Measurements from ENCODE around the gene RPGR.
A peak's percentile ranks its signal among the peaks of the same experiment; 100 is the strongest.

RPGR gene, protein sequence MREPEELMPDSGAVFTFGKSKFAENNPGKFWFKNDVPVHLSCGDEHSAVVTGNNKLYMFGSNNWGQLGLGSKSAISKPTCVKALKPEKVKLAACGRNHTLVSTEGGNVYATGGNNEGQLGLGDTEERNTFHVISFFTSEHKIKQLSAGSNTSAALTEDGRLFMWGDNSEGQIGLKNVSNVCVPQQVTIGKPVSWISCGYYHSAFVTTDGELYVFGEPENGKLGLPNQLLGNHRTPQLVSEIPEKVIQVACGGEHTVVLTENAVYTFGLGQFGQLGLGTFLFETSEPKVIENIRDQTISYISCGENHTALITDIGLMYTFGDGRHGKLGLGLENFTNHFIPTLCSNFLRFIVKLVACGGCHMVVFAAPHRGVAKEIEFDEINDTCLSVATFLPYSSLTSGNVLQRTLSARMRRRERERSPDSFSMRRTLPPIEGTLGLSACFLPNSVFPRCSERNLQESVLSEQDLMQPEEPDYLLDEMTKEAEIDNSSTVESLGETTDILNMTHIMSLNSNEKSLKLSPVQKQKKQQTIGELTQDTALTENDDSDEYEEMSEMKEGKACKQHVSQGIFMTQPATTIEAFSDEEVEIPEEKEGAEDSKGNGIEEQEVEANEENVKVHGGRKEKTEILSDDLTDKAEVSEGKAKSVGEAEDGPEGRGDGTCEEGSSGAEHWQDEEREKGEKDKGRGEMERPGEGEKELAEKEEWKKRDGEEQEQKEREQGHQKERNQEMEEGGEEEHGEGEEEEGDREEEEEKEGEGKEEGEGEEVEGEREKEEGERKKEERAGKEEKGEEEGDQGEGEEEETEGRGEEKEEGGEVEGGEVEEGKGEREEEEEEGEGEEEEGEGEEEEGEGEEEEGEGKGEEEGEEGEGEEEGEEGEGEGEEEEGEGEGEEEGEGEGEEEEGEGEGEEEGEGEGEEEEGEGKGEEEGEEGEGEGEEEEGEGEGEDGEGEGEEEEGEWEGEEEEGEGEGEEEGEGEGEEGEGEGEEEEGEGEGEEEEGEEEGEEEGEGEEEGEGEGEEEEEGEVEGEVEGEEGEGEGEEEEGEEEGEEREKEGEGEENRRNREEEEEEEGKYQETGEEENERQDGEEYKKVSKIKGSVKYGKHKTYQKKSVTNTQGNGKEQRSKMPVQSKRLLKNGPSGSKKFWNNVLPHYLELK

GRCh38 chrX:38327007-38327774, at the start of gene RPGR:
RPGR (minus strand) TSS chrX:38327509; CDS start chrX:38327367, 142 bp downstream.
- peak; percentile 96 for DNase-seq

- no peak for DNase-seq
Measured at GRCh38 chrX:38376747-38377146, 49.4 kb upstream of the RPGR start.

DNA sequence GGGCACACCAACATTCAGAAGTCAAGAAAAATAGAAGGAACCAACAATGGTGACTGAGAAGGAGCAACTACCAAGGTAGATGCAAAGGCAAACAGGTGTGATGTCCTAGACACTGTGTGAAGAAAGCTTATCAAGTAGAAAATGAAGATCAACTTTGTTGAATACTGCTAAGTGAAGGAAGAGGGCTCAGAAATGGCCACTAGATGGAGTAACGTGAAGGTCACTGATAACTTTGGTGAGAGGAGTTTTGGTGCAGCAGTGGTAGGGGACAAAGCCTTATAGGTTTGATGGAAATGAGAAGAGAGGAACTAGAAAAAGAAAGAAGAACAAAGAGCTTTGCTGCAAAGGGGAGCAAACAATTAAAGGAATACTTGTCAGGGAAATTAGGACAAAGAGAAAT, 48.6 kb upstream of the RPGR start:
- DNase-seq: no peak

DNA sequence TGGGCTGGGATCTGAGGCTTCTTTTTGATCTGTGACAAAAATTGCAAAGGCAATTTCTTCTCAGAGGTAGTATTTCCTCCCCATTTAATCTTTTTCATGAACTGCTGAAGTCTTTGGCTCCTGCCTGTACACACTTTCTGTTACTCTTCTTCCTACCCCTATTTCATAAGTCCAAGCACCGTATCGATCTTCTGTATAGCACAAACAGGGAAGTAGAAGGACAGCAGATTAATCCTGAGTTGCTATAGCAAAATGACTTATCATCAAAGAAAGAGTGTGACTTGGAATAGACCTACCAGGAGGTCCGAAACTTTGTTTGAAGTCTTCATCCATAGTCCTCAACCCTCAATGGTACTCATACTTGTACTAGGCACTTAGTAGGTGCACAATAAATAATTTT, 47.1 kb upstream of the RPGR start:
- no peak for DNase-seq

- DNase-seq: no peak
Measured at GRCh38 chrX:38371641-38372040, 44.3 kb upstream of the RPGR start.

DNA sequence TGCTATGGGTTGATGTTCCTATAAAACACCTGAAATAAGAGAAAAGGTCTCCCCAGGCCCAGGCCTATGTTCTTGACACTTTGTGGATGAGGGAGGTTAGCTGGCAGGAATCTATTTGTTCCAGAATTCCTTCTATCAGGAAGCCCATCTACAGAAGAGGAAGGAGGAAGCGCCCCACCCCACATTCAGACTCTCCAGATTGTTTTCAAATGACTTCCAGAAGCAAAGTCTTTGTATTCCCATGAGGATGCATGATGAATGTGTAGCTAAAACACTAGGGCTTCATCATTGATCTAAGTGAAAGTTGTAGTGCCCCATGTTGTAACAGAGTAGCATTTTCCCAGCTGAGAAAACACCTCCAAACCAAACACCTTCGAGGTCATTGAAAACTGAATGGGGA, 41.5 kb upstream of the RPGR start:
- DNase-seq: no peak

- DNase-seq: no peak
Measured at GRCh38 chrX:38365954-38366353, 38.6 kb upstream of the RPGR start.

DNA sequence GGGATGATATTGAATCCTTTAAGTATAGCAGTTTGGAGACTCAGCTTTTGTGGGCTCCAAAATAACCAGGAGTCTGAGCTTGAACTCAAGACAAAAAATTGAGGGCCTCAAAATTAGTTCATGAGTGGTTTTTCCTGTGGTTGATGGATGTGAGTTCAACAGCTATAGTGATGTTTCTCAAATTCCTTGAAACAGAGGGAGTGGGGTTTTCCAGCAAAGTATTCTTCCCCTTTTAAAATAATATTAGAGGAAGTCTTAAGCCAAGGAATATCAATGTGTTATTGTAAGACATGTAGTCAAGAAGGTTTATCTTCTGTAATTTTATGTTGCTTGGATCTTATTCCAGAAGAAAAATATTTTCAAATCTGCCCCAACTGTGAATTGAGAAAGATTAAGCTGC, 35.7 kb upstream of the RPGR start:
- DNase-seq: no peak

- DNase-seq: no peak
Measured at GRCh38 chrX:38357747-38358673, 30.7 kb upstream of the RPGR start.

- no peak for DNase-seq
Measured at GRCh38 chrX:38356401-38356800, 29.1 kb upstream of the RPGR start.

DNA sequence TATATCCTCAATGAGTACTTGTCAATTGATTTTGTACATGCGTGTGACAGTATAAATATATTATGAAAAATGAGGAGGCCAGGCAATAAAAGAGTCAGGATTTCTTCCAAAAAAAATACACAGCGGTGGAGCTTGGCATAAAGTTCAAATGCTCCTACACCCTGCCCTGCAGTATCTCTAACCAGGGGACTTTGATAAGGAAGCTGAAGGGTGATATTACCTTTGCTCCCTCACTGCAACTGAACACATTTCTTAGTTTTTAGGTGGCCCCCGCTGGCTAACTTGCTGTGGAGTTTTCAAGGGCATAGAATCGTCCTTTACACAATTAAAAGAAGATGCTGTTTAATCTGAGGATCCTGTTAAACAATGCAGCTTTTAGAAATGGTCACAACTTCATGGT, 25.1 kb upstream of the RPGR start, which contains the start of gene OTC:
TSS of gene OTC (plus strand) at position 243 of the 400 bp plus-strand sequence. CDS start at position 336, 93 bp downstream.
- no peak for DNase-seq

- no peak for DNase-seq
Measured at GRCh38 chrX:38351346-38351745, 24.0 kb upstream of the RPGR start.

DNA sequence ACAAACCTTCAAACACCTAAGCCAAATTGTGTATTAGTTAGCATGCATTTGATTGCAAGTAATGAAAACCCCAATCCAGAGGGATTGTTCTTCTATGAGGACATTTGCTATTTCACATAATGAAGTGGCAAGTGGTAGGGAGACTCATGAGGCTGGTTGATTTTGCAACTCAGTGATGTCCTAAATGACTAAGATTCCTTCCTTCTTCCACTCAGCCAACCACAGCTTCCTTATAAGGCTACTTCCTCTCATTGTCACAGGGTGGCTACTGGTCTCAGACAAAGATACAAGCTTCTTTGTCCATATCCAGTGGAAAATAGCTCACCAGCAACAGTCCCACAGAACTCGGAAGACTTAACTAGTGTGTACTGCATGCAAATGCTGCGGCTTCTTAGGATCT, 19.8 kb upstream of the RPGR start:
- no peak for DNase-seq

- no peak for DNase-seq
Measured at GRCh38 chrX:38346150-38346549, 18.8 kb upstream of the RPGR start.

- no peak for DNase-seq
Measured at GRCh38 chrX:38342853-38343778, 15.8 kb upstream of the RPGR start.

GRCh38 chrX:38341442-38341841, 14.1 kb upstream of the RPGR start:
- no peak for DNase-seq

- no peak for DNase-seq
Measured at GRCh38 chrX:38336538-38337240, 9.4 kb upstream of the RPGR start.

DNA sequence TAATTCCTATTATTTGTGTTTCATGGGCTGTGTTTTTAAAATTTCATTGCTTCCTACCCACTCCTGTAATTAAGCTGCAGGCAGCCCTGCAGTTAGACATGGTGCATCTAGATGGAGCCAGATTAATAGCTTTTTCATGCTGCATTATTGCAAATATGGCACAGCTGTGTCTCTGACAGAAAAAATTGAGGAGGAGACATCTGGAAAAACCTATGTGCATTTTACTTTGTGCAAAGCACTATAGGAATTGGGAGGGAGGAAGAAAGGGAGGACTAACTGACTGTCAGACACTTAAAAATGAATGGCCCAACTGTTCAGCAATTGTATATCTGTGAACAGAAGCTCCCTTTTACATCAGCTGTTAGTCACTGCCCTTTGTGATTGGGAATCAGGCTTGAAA, 8.1 kb upstream of the RPGR start:
- no peak for DNase-seq

DNA sequence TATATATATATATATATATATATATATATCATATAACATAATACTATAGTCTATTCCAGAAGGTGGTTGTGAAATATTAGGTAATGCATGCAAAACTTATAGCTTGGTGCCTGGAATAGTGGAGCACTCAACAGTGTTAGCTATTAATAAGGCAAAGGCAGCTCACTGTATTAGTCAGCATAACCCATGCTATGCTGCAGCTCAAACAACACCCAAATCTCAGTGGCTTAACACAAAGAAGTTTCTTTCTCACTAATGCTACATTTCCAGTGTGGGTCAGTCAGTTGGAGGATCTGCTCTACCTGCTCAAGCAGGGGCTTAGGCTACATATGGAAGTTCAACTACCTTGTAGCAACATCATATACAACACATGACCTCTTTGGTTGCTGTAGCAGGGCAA, 5.2 kb upstream of the RPGR start:
- DNase-seq: no peak

DNA sequence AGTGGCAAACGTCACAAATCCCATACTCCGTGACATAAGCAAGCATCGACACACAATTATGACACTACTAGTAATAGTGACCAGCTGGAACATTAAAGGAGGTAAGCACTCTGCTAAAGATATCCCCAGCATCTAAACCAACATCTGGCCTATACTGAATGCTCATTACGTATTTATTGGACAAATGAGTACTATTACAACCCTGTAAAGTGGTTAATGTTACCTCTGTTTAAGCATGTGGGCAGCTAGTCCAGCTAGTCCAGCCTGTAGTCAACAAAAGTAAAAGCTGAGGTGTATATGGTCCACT, 419 bp upstream of the RPGR start:
- DNase-seq: no peak
